K562 treated with DMSO at 1 percent for 12 hours (cell line): ENCODE results near the gene MAGEB3. TPM values are rescaled to one million over a fixed set of nuclear protein-coding genes. Genes with fewer than 3 reads are reported as not detected.

Experiments
- total RNA-seq: library from RNA; unstranded; fragments of 300-600 nt; gene quantifications from 2 replicates; pipeline ENCODE4 v1.2.3, GENCODE V29; 2022; ENCODE audit not compliant: insufficient read depth

Gene MAGEB3, protein sequence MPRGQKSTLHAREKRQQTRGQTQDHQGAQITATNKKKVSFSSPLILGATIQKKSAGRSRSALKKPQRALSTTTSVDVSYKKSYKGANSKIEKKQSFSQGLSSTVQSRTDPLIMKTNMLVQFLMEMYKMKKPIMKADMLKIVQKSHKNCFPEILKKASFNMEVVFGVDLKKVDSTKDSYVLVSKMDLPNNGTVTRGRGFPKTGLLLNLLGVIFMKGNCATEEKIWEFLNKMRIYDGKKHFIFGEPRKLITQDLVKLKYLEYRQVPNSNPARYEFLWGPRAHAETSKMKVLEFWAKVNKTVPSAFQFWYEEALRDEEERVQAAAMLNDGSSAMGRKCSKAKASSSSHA
- not detected in 2 replicates for total RNA-seq

DNA sequence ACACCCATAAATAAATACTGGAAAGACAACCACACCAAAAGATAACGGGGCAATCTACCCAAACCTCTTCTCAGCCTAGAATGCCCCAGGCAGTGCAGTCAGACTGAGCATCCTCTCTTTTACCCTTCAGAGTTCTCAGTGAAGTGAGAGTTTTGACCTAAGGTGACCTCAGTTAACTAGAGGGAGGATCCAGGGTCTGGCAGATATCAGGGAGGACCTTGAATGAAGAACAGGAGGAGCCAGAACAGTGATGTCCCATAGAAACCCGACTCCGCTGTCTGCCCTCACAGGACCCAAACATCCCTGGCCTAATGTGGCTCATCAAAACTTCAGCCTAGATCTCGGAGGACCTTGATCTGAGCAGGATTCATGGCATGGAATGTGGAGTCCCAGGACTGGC lies at the start of gene MAGEB3:
Gene MAGEB3 (plus strand): TSS at position 263 of the 400 bp plus-strand sequence. CDS start 5,268 bp downstream, outside the sequence.

DNA sequence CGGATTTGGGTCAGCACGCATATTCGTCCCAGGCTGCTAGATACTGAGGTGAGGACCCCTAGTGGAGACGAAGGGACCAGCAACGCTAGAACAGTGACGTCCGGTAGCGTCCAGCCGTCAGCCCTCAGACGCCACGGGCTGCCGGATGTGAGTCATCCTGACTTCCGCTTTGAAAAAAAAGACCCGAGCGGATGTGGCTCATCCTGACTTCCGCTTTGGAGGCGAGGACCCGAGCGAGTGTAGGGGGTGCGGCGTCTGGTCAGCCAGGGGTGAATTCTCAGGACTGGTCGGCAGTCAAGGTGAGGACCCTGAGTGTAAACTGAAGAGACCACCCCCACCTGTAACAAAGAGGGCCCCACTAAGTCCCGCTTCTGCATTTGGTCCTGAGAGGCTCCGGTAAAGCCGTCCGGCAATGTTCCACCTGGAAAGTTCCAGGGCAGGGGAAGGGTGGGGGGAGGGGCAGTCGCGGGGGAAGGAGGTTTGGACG lies 15.1 kb upstream of the MAGEB3 start, which contains the start of gene MAGEB2:
Gene MAGEB2 (plus strand): TSS at position 207 of the 487 bp plus-strand sequence. CDS start 3,018 bp downstream, outside the sequence.

DNA sequence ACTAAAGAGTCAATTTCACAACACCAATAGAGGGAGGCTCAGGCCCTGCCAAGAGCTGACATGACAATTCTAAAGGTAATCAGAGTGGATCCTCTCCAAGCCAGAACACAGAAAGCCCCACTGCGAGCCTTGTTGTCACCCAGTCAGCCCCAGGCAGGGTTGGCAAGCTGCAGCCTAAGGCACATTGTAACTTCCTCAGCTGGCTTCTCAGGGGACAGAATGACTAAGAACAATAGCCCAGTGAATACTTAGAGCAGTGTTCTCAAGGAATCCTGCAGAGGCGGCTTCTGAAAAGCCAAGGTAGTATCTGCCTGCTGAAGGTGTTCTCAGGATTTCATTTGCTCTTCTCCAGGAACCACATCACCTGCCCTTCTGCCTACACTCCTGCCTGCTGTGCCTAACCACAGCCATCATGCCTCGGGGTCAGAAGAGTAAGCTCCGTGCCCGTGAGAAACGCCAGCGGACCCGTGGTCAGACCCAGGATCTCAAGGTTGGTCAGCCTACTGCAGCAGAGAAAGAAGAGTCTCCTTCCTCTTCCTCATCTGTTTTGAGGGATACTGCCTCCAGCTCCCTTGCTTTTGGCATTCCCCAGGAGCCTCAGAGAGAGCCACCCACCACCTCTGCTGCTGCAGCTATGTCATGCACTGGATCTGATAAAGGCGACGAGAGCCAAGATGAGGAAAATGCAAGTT lies 11.4 kb downstream of the MAGEB3 start, which contains the start of gene MAGEB4:
Gene MAGEB4 (plus strand): TSS at position 277 of the 692 bp plus-strand sequence. CDS start 136 bp downstream, at position 413.

DNA sequence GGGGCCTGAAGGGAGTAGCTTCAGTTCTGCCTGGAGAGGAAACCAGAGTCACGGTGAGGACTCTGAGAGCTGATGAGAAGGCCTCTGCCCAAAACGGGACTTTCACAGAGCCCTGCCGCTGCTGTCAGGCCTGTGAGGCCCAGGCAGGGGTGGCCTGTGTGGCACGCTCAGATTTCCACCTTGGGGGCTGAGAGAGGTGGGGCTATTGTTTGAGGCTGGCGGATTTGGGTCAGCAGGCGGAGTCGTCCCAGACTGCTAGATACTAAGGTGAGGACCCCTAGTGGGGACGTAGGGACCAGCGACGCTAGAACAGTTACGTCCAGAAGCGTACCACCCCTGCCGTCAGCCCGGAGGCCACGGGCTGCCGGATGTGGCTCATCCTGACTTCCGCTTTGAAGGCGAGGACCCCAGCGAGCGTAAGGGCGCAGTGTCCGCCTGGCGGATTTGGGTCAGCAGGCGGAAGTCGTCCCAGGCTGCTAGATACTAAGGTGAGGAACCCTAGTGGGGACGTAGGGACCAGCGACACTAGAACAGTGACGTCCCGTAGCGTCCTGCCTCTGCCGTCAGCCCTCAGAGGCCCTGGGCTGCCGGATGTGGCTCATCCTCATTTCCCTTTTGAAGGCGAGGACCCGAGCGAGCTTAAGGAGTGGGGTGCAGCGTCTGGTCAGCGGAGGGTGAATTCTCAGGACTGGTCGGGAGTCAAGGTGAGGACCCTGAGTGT lies 16.5 kb downstream of the MAGEB3 start, which contains the start of gene MAGEB1:
Gene MAGEB1 (plus strand): TSS at position 378 of the 721 bp plus-strand sequence. CDS start 3,348 bp downstream, outside the sequence.

Other genes with a start within 250 kb of the MAGEB3 start
- gene MAGEB2, start 15.1 kb upstream of the MAGEB3 start, total RNA-seq = 83.3 and 120 TPM in 2 replicates
- gene MAGEB4, start 11.3 kb downstream of the MAGEB3 start, total RNA-seq = not detected in 2 replicates
- 34.4 and 40.9 TPM in 2 replicates for gene MAGEB1, start 16.5 kb downstream of the MAGEB3 start, total RNA-seq
- gene NR0B1, start 78.7 kb downstream of the MAGEB3 start, total RNA-seq = not detected in 2 replicates